ENCODE measurements around the gene CPPED1. TPM values are rescaled to one million over a fixed set of nuclear protein-coding genes. Genes with fewer than 3 reads are reported as not detected.
"Not testable (repeated sequence)": the region's sequence is repeated elsewhere in the genome, so short reads cannot be mapped to it uniquely, and the experiment has no call there.

CPPED1 gene
- total and polyA plus RNA-seq, 10 of the 15 experiments (the other 5 are each of a cell fraction or from before 2014, with no cell fraction given): 7.1 to 39.0 (median 16.0) TPM

GRCh38 chr16:12818326-12818725 lies 14.6 kb upstream of the CPPED1 start:
- SMC1A ChIA-PET (ENCODE audit: uncharacterized antibody, unreplicated experiment): interaction anchor here (1.2 to 2.8 kb wide), 3 partner anchors 41 to 245 kb away, joined by 3 to 11 read pairs (median 3); no protein-coding TSS in a partner anchor
- CTCF ChIA-PET: interaction anchor here (0.6 to 2.7 kb wide), 5 partner anchors 13 to 282 kb away, joined by 3 to 9 read pairs (median 6); partner anchors contain the start of gene CPPED1
- no TSS peak for BruUV-seq (replicated peaks)

GRCh38 chr16:12816791-12817214 lies 13.1 kb upstream of the CPPED1 start:
- RAD21 ChIA-PET (ENCODE audit: unreplicated experiment): interaction anchor here (0.6 to 2.0 kb wide), 7 partner anchors 13 to 243 kb away, joined by 3 to 9 read pairs (median 3); no protein-coding TSS in a partner anchor
- CTCF ChIA-PET: interaction anchor here (0.7 to 2.0 kb wide), 7 partner anchors 9 to 281 kb away, joined by 3 to 9 read pairs (median 5); no protein-coding TSS in a partner anchor
- H3K4me2 ChIP-seq (ENCODE audit: control insufficient read depth, insufficient read depth); H3K79me2 ChIP-seq (ENCODE audit: control insufficient read depth, insufficient read depth, low read length); H3K4me1 ChIP-seq (ENCODE audit: control insufficient read depth, insufficient read depth, low read length); H3K27me3 ChIP-seq (replicated peaks in 1 of 2; ENCODE audit: control insufficient read depth in 2 of 2, insufficient read depth in 2 of 2, low read length in 1 of 2); H3K9ac ChIP-seq (ENCODE audit: control insufficient read depth, insufficient read depth, low read length); H3K9me3 ChIP-seq (replicated peaks; ENCODE audit: control insufficient read depth, insufficient read depth, low read length); H3K36me3 ChIP-seq (ENCODE audit: control insufficient read depth in 2 of 2, insufficient read depth in 2 of 2, low read length in 1 of 2); DNase-seq (ENCODE audit: low read depth, low spot score); H4K20me1 ChIP-seq (ENCODE audit: control insufficient read depth, insufficient read depth); H3K27ac ChIP-seq (ENCODE audit: control insufficient read depth, insufficient read depth); FAIRE-seq; H3K4me3 ChIP-seq; H2AFZ ChIP-seq (ENCODE audit: control insufficient read depth, low read depth, low read length); BruUV-seq (replicated peaks): not testable (repeated sequence)
- SMC1A ChIA-PET (ENCODE audit: uncharacterized antibody, unreplicated experiment): interaction anchor here (0.6 to 2.8 kb wide), 13 partner anchors 9 to 765 kb away, joined by 3 to 11 read pairs (median 3); partner anchors contain the start of gene CPPED1
- 46% methylated on average over 4 of the region's 4 CpGs for WGBS (ENCODE audit: insufficient coverage, insufficient replicate concordance, low lambda C conversion rate, missing lambda C conversion rate)
- TF ChIP-seq EED (IDR thresholded peaks at IDR 0.05; ENCODE audit: low read depth) (peak; percentile 42; the same call in 1 of the 2 replicates), PKNOX1 (IDR thresholded peaks at IDR 0.05) (peak; percentile 38; the same call in 1 of the 2 replicates), IKZF1 (conservative IDR thresholded peaks at IDR 0.05) (0 out of 2 replicates have a peak, but pooled peaks have one; percentile 10)
- POLR2A ChIA-PET: interaction anchor here (0.7 to 1.1 kb wide), 4 partner anchors 11 to 169 kb away, joined by 3 to 4 read pairs (median 3); no protein-coding TSS in a partner anchor
- peak; percentile 24; the same call in 1 of the 3 replicates for ATAC-seq
- intact Hi-C loops (cut with micrococcal nuclease; ENCODE audit: unreplicated experiment): loop anchor here (5.0 kb wide), 4 partner anchors 65 to 360 kb away; no protein-coding TSS in a partner anchor
- in situ Hi-C loops (cut with MboI): loop anchor here (5.0 to 10.0 kb wide), 2 partner anchors 245 to 722 kb away; no protein-coding TSS in a partner anchor

More at GRCh38 chr16:12818326-12818725, 14.6 kb upstream of the CPPED1 start:
- WGBS (ENCODE audit: insufficient coverage, insufficient replicate concordance, low lambda C conversion rate, missing lambda C conversion rate): 97% methylated on average over 4 of the region's 4 CpGs
- no peak for TF ChIP-seq RAD21 (IDR thresholded peaks at IDR 0.05; ENCODE audit: insufficient read depth, low read depth, low read length)
- Histone ChIP-seq H3K4me2 (ENCODE audit: control insufficient read depth, insufficient read depth) (no peak overlapping the region), H3K27ac (ENCODE audit: control insufficient read depth, insufficient read depth) (no peak overlapping the region), H3K27me3 (replicated peaks in 1 of 2; ENCODE audit: control insufficient read depth in 2 of 2, insufficient read depth in 2 of 2, low read length in 1 of 2) (no peaks in the 10 kb centered on the region), H3K36me3 (ENCODE audit: control insufficient read depth in 2 of 2, insufficient read depth in 2 of 2, low read length in 1 of 2) (no peaks in the 10 kb centered on the region), H2AFZ (ENCODE audit: control insufficient read depth, low read depth, low read length) (no peak overlapping the region), H3K4me1 (ENCODE audit: control insufficient read depth, insufficient read depth, low read length) (no peaks in the 10 kb centered on the region), H3K9ac (ENCODE audit: control insufficient read depth, insufficient read depth, low read length) (no peak overlapping the region), H3K9me3 (replicated peaks; ENCODE audit: control insufficient read depth, insufficient read depth, low read length) (no peaks in the 10 kb centered on the region; the same call in 2 of the 3 replicates), H4K20me1 (ENCODE audit: control insufficient read depth, insufficient read depth) (no peaks in the 10 kb centered on the region), H3K4me3 (no peak overlapping the region), H3K79me2 (ENCODE audit: control insufficient read depth, insufficient read depth, low read length) (no peaks in the 10 kb centered on the region)
- ChIA-PET POLR2A (no interaction called here), RAD21 (ENCODE audit: unreplicated experiment) (interaction anchor here (1.1 to 2.0 kb wide), 3 partner anchors 16 to 174 kb away, joined by 5 to 6 read pairs (median 5); no protein-coding TSS in a partner anchor)
- no peak for FAIRE-seq
- DNase-seq (ENCODE audit: low read depth, low spot score): no peak
- peak; percentile 46 for ATAC-seq
- intact Hi-C loops (cut with micrococcal nuclease; ENCODE audit: unreplicated experiment) (loop anchor here (5.0 kb wide), 4 partner anchors 66 to 361 kb away; no protein-coding TSS in a partner anchor), in situ Hi-C loops (cut with MboI) (loop anchor here (5.0 to 10.0 kb wide), 2 partner anchors 246 to 724 kb away; no protein-coding TSS in a partner anchor)
